ENCODE measurements around the gene EEF2K. TPM values are rescaled to one million over a fixed set of nuclear protein-coding genes. Genes with fewer than 3 reads are reported as not detected.

The EEF2K gene
- total and polyA plus RNA-seq, 12 donors = 5.1 to 38.9 (median 21.9) TPM

- 4% methylated on average over 17 of the region's 17 CpGs for WGBS, 2 donors
- Histone ChIP-seq H3K4me3 (peak overlapping the region; percentile 46 to 99 (median 86)), H3K27me3 (no peaks in the 10 kb centered on the region), H3K27ac (peak overlapping the region in 4 of 10 donors; percentile 40 to 96 (median 72)), H3K4me1 (peaks cover 0 to 35% (median 23%) of the 10 kb centered on the region in 9 donors), H3K9me3 (no peaks in the 10 kb centered on the region), H3K36me3 (peaks cover 0 to 9% (median 0%) of the 10 kb centered on the region in 9 donors)
- intact Hi-C loops (cut with DNase I) = loop anchor here in 9 of 10 donors (1.0 to 10.0 kb wide), 13 partner anchors 90 to 344 kb away; partner anchors contain the start of genes EEF2K (in 4 of the 9), MOSMO (in 4 of the 9), PDZD9 (in 4 of the 9) and UQCRC2 (in 1 of the 9)
- DNase-seq = no peak
- no peak for TF ChIP-seq CTCF (IDR thresholded peaks at IDR 0.05)
- ATAC-seq = no peak
Observed at GRCh38 chr16:22296225-22297113, 90.4 kb downstream of the EEF2K start.

- Histone ChIP-seq H3K4me3 (peak within 1 kb of the TSS; percentile 58 to 99 (median 87)), H3K27ac (peak within 1 kb of the TSS; percentile 61 to 96 (median 92)), H3K4me1 (peaks cover 0 to 35% (median 23%) of the 10 kb centered on the region in 9 donors), H3K27me3 (no peaks in the 10 kb centered on the region), H3K36me3 (peaks cover 0 to 15% (median 0%) of the 10 kb centered on the region in 9 donors), H3K9me3 (no peaks in the 10 kb centered on the region)
- DNase-seq = peak; percentile 99 to 100
- WGBS, 2 donors = 0 to 1% methylated on average over 73 to 76 of the region's 76 CpGs
- peak; percentile 90 to 98 (median 96) for TF ChIP-seq CTCF (IDR thresholded peaks at IDR 0.05)
- intact Hi-C loops (cut with DNase I) = loop anchor here in 9 of 10 donors (1.0 to 10.0 kb wide), 13 partner anchors 90 to 344 kb away; partner anchors contain the start of genes EEF2K (in 4 of the 9), MOSMO (in 4 of the 9), PDZD9 (in 4 of the 9) and UQCRC2 (in 1 of the 9)
- ATAC-seq = peak; percentile 95 to 97 (median 97)
Observed at GRCh38 chr16:22297114-22297870, 91.2 kb downstream of the EEF2K start, which contains the start of gene POLR3E. TSS of gene POLR3E (plus strand) at chr16:22297409. CDS start at chr16:22302969, 5,560 bp downstream.

- peak overlapping the region; percentile 61 to 96 (median 92) for H3K27ac ChIP-seq
- peaks cover 0 to 24% (median 0%) of the 10 kb centered on the region in 9 donors for H3K36me3 ChIP-seq
- 1% methylated on average over 39 of the region's 39 CpGs for WGBS, 2 donors
- DNase-seq (peak; percentile 50 to 65), ATAC-seq (peak; percentile 8 to 69 (median 44))
- H3K9me3 ChIP-seq = no peaks in the 10 kb centered on the region
- peak overlapping the region; percentile 58 to 99 (median 87) for H3K4me3 ChIP-seq
- H3K4me1 ChIP-seq = peaks cover 0 to 35% (median 23%) of the 10 kb centered on the region in 9 donors
- intact Hi-C loops (cut with DNase I) = loop anchor here in 9 of 10 donors (1.0 to 10.0 kb wide), 13 partner anchors 91 to 345 kb away; partner anchors contain the start of genes EEF2K (in 4 of the 9), MOSMO (in 4 of the 9), PDZD9 (in 4 of the 9) and UQCRC2 (in 1 of the 9)
- no peaks in the 10 kb centered on the region for H3K27me3 ChIP-seq
- TF ChIP-seq CTCF (IDR thresholded peaks at IDR 0.05) = no peak
Observed at GRCh38 chr16:22297871-22298733, 92.0 kb downstream of the EEF2K start.

Data from heart right ventricle (tissue), 16 donors.